HepG2 (cell line): ENCODE data around the gene ZSWIM6. TPM values are rescaled to one million over a fixed set of nuclear protein-coding genes. Genes with fewer than 3 reads are reported as not detected.

ENCODE experiments used
- DBP ChIP-seq: sonication (generic); formaldehyde crosslinking; IDR thresholded peaks from 2 replicates; pipeline ENCODE4 v1.4.0; 2020; ENCODE audit warnings: missing genetic modification reagents; ENCODE audit errors: not compliant biosample characterization
- DZIP1 ChIP-seq: sonication (generic); formaldehyde crosslinking; IDR thresholded peaks from 2 replicates; pipeline ENCODE4 v1.5.0; 2020; ENCODE audit warnings: mild to moderate bottlenecking, missing genetic modification reagents
- ELF3 ChIP-seq: IDR thresholded peaks from 2 replicates; pipeline ENCODE4 v1.6.1; 2016; ENCODE audit warnings: missing genetic modification reagents, missing compliant biosample characterization
- ESRRA ChIP-seq: sonication (generic); formaldehyde crosslinking; IDR thresholded peaks from 2 replicates; pipeline ENCODE4 v1.5.1; 2020; ENCODE audit warnings: mild to moderate bottlenecking, low read depth, missing genetic modification reagents
- ETV6 ChIP-seq: sonication (generic); formaldehyde crosslinking; conservative IDR thresholded peaks from 2 replicates; pipeline ENCODE4 v1.4.0; 2020; ENCODE audit warnings: missing genetic modification reagents
- FOXA3 ChIP-seq: IDR thresholded peaks from 2 replicates; pipeline ENCODE4 v1.6.1; 2016; ENCODE audit warnings: missing genetic modification reagents, missing compliant biosample characterization
- GMEB1 ChIP-seq: sonication (generic); formaldehyde crosslinking; IDR thresholded peaks from 2 replicates; pipeline ENCODE4 v1.5.1; 2020; ENCODE audit warnings: missing genetic modification reagents, mild to moderate bottlenecking, borderline replicate concordance
- JARID2 ChIP-seq: sonication (generic); formaldehyde crosslinking; IDR thresholded peaks from 2 replicates; pipeline ENCODE4 v1.8.1; 2023; ENCODE audit warnings: missing genetic modification reagents, inconsistent platforms; ENCODE audit not compliant: insufficient replicate concordance
- MEF2D ChIP-seq: sonication (generic); formaldehyde crosslinking; IDR thresholded peaks from 2 replicates; pipeline ENCODE4 v1.5.1; 2020; ENCODE audit warnings: mild to moderate bottlenecking, missing genetic modification reagents
- NONO ChIP-seq, 2 experiments: fragments of 450-650 bp in 1 of 2; sonication (generic) in 1 of 2; formaldehyde crosslinking in 1 of 2; IDR thresholded peaks in 1 of 2; conservative IDR thresholded peaks in 1 of 2; 2 replicates each; pipeline versions ENCODE4 v1.6.1 to v1.8.0; 2017 to 2022; ENCODE audit warnings: mild to moderate bottlenecking in 1 of 2, missing genetic modification reagents in 1 of 2, moderate library complexity in 1 of 2
- POLR2AphosphoS5 ChIP-seq: IDR thresholded peaks from 2 replicates; pipeline ENCODE4 v1.6.1; 2012; ENCODE audit warnings: low read depth, low read length
- SAP130 ChIP-seq: IDR thresholded peaks from 2 replicates; pipeline ENCODE4 v1.6.1; 2016; ENCODE audit warnings: low read depth
- SMAD1 ChIP-seq: sonication (generic); formaldehyde crosslinking; IDR thresholded peaks from 2 replicates; pipeline ENCODE4 v1.4.0; 2020; ENCODE audit warnings: missing genetic modification reagents, low read depth, mild to moderate bottlenecking, borderline replicate concordance
- ZNF367 ChIP-seq: sonication (generic); formaldehyde crosslinking; IDR thresholded peaks from 2 replicates; pipeline ENCODE4 v1.4.0; 2020; ENCODE audit warnings: missing genetic modification reagents, borderline replicate concordance
- ZNF576 ChIP-seq: sonication (generic); formaldehyde crosslinking; IDR thresholded peaks from 2 replicates; pipeline ENCODE4 v1.4.0; 2020; ENCODE audit warnings: mild to moderate bottlenecking, missing genetic modification reagents
- ZNF609 ChIP-seq: sonication (generic); formaldehyde crosslinking; IDR thresholded peaks from 2 replicates; pipeline ENCODE4 v1.4.0; 2020; ENCODE audit warnings: mild to moderate bottlenecking, missing genetic modification reagents, borderline replicate concordance
- polyA plus RNA-seq, 8 experiments: library from polyadenylated mRNA; depleted of rRNA in 3 of 8; stranded (reverse) in 7 of 8; unstranded in 1 of 8; fragments of >200 nt; fragmentation: Illumina TruSeq in 4 of 8; extraction: Trizol in 4 of 8; gene quantifications; 2 replicates each; pipeline versions ENCODE4 v1.2.1 to v1.2.3, GENCODE V29; 2011 to 2016; ENCODE audit warnings: low read depth in 4 of 8, missing spikeins in 1 of 8, mixed read lengths in 1 of 8; ENCODE audit not compliant: insufficient read depth in 1 of 8
- total RNA-seq, 5 experiments: library from RNA; depleted of rRNA; stranded (reverse); fragments of >200 nt; fragmentation: Illumina TruSeq; extraction: Trizol; gene quantifications; 2 replicates each; pipeline ENCODE4 v1.2.3, GENCODE V29; 2016; ENCODE audit warnings: low read depth in 1 of 5

The ZSWIM6 gene
- total and polyA plus RNA-seq, 2 of the 13 experiments (the other 11 are each of a cell fraction or from before 2014, with no cell fraction given), result 0.82 to 1.9 TPM

GRCh38 chr5:61331407-61332357 lies at the start of gene ZSWIM6 (continued):
- TF ChIP-seq JARID2 (CRISPR knock-in tag) (no peak), POLR2AphosphoS5 (peak; percentile 57; the same call in 1 of the 2 replicates), NONO (IDR thresholded peaks at IDR 0.05) (no peak), NONO (CRISPR knock-in tag; conservative IDR thresholded peaks at IDR 0.05) (no peak), ZNF576 (CRISPR knock-in tag) (no peak), ZNF609 (CRISPR knock-in tag) (no peak), ETV6 (CRISPR knock-in tag) (no peak), SMAD1 (CRISPR knock-in tag) (no peak), ESRRA (no peak), GMEB1 (CRISPR knock-in tag) (0 out of 2 replicates have a peak, but pooled peaks have one; percentile 30), MEF2D (CRISPR knock-in tag) (no peak), SAP130 (CRISPR knock-in tag) (peak; percentile 58), ELF3 (peak; percentile 32; the same call in 1 of the 2 replicates), ZNF367 (CRISPR knock-in tag) (no peak), DBP (CRISPR knock-in tag) (no peak), FOXA3 (no peak), DZIP1 (CRISPR knock-in tag) (no peak)
